GM21381 (cell line): ENCODE data around the gene SUCLG2.
"Not testable (repeated sequence)": the region's sequence is repeated elsewhere in the genome, so short reads cannot be mapped to it uniquely, and the experiment has no call there.

Source experiments
- ATAC-seq: cut with Tn5 transposase; IDR thresholded peaks from one replicate; pipeline ENCODE4 v1.9.1; 2021; ENCODE audit warnings: mild to moderate bottlenecking, moderate library complexity; ENCODE audit not compliant: unreplicated experiment

Gene SUCLG2

GRCh38 chr3:67561667-67562394 lies 92.6 kb downstream of the SUCLG2 start:
- ATAC-seq = no peak

- no peak for ATAC-seq
These were observed 93.1 kb downstream of the SUCLG2 start for GRCh38 chr3:67561266-67561665.

GRCh38 chr3:67559029-67559605 lies 95.3 kb downstream of the SUCLG2 start:
- no peak for ATAC-seq

GRCh38 chr3:67558426-67558825 lies 96.0 kb downstream of the SUCLG2 start:
- ATAC-seq = no peak

- ATAC-seq = no peak
These were observed 96.5 kb downstream of the SUCLG2 start for GRCh38 chr3:67557848-67558355.

- ATAC-seq = no peak
These were observed 102.9 kb downstream of the SUCLG2 start for GRCh38 chr3:67551361-67552016.

GRCh38 chr3:67550541-67550940 lies 103.9 kb downstream of the SUCLG2 start:
- ATAC-seq = no peak

GRCh38 chr3:67542502-67543250 lies 111.7 kb downstream of the SUCLG2 start:
- not testable (repeated sequence) for ATAC-seq

- no peak for ATAC-seq
These were observed 114.1 kb downstream of the SUCLG2 start for GRCh38 chr3:67540198-67540894.

- ATAC-seq = not testable (repeated sequence)
These were observed 117.2 kb downstream of the SUCLG2 start for GRCh38 chr3:67537203-67537602.

- ATAC-seq = no peak
These were observed 119.4 kb downstream of the SUCLG2 start for GRCh38 chr3:67535006-67535405.

- ATAC-seq = no peak
These were observed 119.8 kb downstream of the SUCLG2 start for GRCh38 chr3:67534594-67534993.

GRCh38 chr3:67531181-67532101 lies 123.0 kb downstream of the SUCLG2 start:
- no peak for ATAC-seq

GRCh38 chr3:67529915-67530314 lies 124.5 kb downstream of the SUCLG2 start:
- no peak for ATAC-seq

- no peak for ATAC-seq
These were observed 125.1 kb downstream of the SUCLG2 start for GRCh38 chr3:67529337-67529736.

- ATAC-seq = no peak
These were observed 128.2 kb downstream of the SUCLG2 start for GRCh38 chr3:67526246-67526645.

GRCh38 chr3:67524046-67524445 lies 130.4 kb downstream of the SUCLG2 start:
- no peak for ATAC-seq

- no peak for ATAC-seq
These were observed 132.3 kb downstream of the SUCLG2 start for GRCh38 chr3:67522081-67522480.

GRCh38 chr3:67521053-67521646 lies 133.3 kb downstream of the SUCLG2 start:
- no peak for ATAC-seq
